ENCODE measurements around the gene MRS2. TPM values are rescaled to one million over a fixed set of nuclear protein-coding genes. Genes with fewer than 3 reads are reported as not detected.

MRS2 gene
- polyA plus RNA-seq, 1 of the 3 experiments (the other 2 are of a cell fraction) = 9.4 TPM

- Histone ChIP-seq H3K9ac (no peak overlapping the region), H2AFZ (ENCODE audit: low read depth) (no peak overlapping the region), H4K20me1 (ENCODE audit: insufficient read depth) (no peaks in the 10 kb centered on the region), H3K36me3 (replicated peaks in 1 of 2; ENCODE audit: control insufficient read depth in 1 of 2, insufficient read depth in 2 of 2, low read length in 1 of 2) (no peaks in the 10 kb centered on the region), H3K27ac (ENCODE audit: low read depth in 2 of 2, low read length in 1 of 2) (no peak overlapping the region), H3K9me2 (no peaks in the 10 kb centered on the region), H3K4me3 (ENCODE audit: low read depth in 2 of 2, low read length in 1 of 2) (no peak overlapping the region), H3K79me2 (ENCODE audit: insufficient read depth) (no peaks in the 10 kb centered on the region), H3K9me3 (no peaks in the 10 kb centered on the region), H3K4me2 (no peak overlapping the region), H3F3A (replicated peaks; ENCODE audit: insufficient read depth) (no peaks in the 10 kb centered on the region), H3K27me3 (ENCODE audit: insufficient read depth) (no peaks in the 10 kb centered on the region), H3K4me1 (ENCODE audit: control insufficient read depth in 1 of 2, insufficient read depth in 2 of 2, low read depth in 1 of 2, low read length in 1 of 2) (peaks cover 0 to under 1% of the 10 kb centered on the region in 2 experiments; a peak in 1 of 4 replicates)
- DNase-seq = no peak
- ChIA-PET CTCF (no interaction called here), POLR2A (no interaction called here)
- no peak for TF ChIP-seq RFX5 (IDR thresholded peaks at IDR 0.05; ENCODE audit: low read length)
- TF ChIP-seq NFIC (IDR thresholded peaks at IDR 0.05; ENCODE audit: borderline replicate concordance) = no peak
- TF ChIP-seq TAF1 (IDR thresholded peaks at IDR 0.05; ENCODE audit: borderline replicate concordance, low read depth, low read length) = no peak
- 73% methylated on average over 7 of the region's 7 CpGs for WGBS (ENCODE audit: low lambda C conversion rate)
These were observed 43.9 kb downstream of the MRS2 start for GRCh38 chr6:24446670-24447069.

DNA sequence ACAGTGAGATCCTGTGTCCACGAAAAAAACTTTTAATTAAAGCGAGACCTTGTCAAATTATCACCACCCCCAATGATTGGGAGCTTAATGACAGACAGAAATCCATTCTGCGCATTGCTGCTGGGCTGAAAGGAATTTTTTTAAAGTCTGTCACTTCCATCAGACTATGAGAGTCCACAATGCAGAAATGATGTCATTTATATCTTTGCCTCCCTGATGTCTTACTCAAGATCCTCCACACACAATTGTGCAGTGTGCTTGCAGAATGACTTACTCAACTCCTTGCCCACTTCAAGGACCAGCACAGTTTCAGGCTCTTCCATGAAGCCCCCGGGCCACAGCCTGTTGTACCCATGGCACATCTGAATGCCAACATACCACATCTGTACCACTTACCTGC, 45.7 kb downstream of the MRS2 start:
- Histone ChIP-seq H3F3A (replicated peaks; ENCODE audit: insufficient read depth) (no peaks in the 10 kb centered on the region), H3K36me3 (replicated peaks in 1 of 2; ENCODE audit: control insufficient read depth in 1 of 2, insufficient read depth in 2 of 2, low read length in 1 of 2) (no peaks in the 10 kb centered on the region), H3K4me1 (ENCODE audit: control insufficient read depth in 1 of 2, insufficient read depth in 2 of 2, low read depth in 1 of 2, low read length in 1 of 2) (peaks cover 0 to 4% of the 10 kb centered on the region in 2 experiments; a peak in 1 of 4 replicates), H4K20me1 (ENCODE audit: insufficient read depth) (no peaks in the 10 kb centered on the region), H3K4me2 (no peak overlapping the region), H3K4me3 (ENCODE audit: low read depth in 2 of 2, low read length in 1 of 2) (no peak overlapping the region), H3K9me2 (no peaks in the 10 kb centered on the region), H3K9ac (no peak overlapping the region), H3K79me2 (ENCODE audit: insufficient read depth) (no peaks in the 10 kb centered on the region), H3K27me3 (ENCODE audit: insufficient read depth) (no peaks in the 10 kb centered on the region), H3K9me3 (no peaks in the 10 kb centered on the region), H2AFZ (ENCODE audit: low read depth) (no peak overlapping the region), H3K27ac (ENCODE audit: low read depth in 2 of 2, low read length in 1 of 2) (no peak overlapping the region)
- TF ChIP-seq ZBTB33 (IDR thresholded peaks at IDR 0.05; ENCODE audit: borderline replicate concordance, low read depth) (no peak), FOSL2 (IDR thresholded peaks at IDR 0.05; ENCODE audit: borderline replicate concordance, low read depth) (no peak), EP300 (IDR thresholded peaks at IDR 0.05; ENCODE audit: borderline replicate concordance in 1 of 2, low read depth in 1 of 2, low read length in 1 of 2) (no peak), NFIC (IDR thresholded peaks at IDR 0.05; ENCODE audit: borderline replicate concordance) (no peak), NRF1 (IDR thresholded peaks at IDR 0.05; ENCODE audit: low read depth, low read length) (no peak), MEF2A (IDR thresholded peaks at IDR 0.05; ENCODE audit: borderline replicate concordance, low read depth) (no peak), RAD21 (IDR thresholded peaks at IDR 0.05; ENCODE audit: low read length) (no peak), YY1 (IDR thresholded peaks at IDR 0.05; ENCODE audit: low read depth) (no peak), TEAD4 (IDR thresholded peaks at IDR 0.05; ENCODE audit: borderline replicate concordance, insufficient read depth) (no peak), MXI1 (IDR thresholded peaks at IDR 0.05; ENCODE audit: low read depth, low read length) (no peak)
- DNase-seq = no peak
- ChIA-PET POLR2A (no interaction called here), CTCF (no interaction called here)
- 41% methylated on average over 4 of the region's 4 CpGs for WGBS (ENCODE audit: low lambda C conversion rate)

Measured in SK-N-SH (cell line).